IPS-18c (cell line): ENCODE measurements around the gene SNRNP27.
"Not testable (repeated sequence)": the region's sequence is repeated elsewhere in the genome, so short reads cannot be mapped to it uniquely, and the experiment has no call there.

Experiments used
- H3K4me3 ChIP-seq: 2 replicates; pipeline ENCODE4 v1.7.0; 2013; ENCODE audit warnings: low read depth, mild to moderate bottlenecking, low read length, moderate library complexity; ENCODE audit not compliant: insufficient read depth
- H3K9me3 ChIP-seq: one replicate; pipeline ENCODE4 v1.6.1; 2013; ENCODE audit warnings: mild to moderate bottlenecking, low read length, moderate library complexity; ENCODE audit not compliant: control insufficient read depth, insufficient read depth

The SNRNP27 gene, protein sequence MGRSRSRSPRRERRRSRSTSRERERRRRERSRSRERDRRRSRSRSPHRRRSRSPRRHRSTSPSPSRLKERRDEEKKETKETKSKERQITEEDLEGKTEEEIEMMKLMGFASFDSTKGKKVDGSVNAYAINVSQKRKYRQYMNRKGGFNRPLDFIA

DNA sequence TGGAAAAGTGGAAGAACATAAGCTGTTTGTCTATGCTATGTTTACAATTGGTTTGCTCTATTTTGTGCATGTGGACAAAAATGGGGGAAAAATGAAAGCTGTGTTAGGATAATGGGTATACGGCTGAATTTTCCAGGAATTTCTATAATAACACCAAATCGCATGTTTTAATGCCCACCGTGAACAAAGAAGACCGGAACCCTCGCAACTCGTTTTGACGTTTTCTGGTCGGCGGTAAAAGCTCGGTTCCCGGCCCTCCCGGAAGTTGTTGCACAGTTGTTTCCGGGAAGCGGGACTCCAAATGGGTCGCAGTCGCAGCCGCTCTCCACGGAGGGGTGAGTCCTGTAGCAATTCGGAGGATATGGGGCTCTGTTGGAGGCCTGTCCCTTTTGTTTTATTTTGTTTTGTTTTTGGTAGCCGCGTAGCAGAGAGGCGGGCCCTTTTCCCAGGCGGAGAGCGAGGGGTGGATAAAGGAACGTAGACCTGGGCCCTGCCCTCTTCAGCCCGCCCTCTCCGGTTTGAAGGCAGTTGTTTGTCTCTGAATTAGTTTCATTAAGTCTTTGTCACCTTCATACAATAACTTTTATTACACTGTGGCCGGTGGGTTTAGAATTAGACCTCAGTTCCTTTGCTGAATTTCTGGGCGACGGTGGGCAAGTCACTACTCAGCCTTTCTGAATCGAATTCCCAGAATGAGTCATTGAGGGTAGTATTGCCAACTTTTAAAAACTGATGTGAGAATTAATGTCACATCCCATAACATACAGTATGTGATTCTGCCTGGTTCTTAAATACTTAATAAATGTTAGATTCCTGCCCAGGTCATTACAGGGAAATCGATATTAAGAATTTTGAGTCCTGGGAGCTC, at the start of gene SNRNP27:
Gene SNRNP27, plus strand, starts transcription at position 273 of the 868 bp plus-strand sequence. Its CDS starts 29 bp downstream, at position 302.
- Histone ChIP-seq H3K9me3 (no peaks in the 10 kb centered on the region), H3K4me3 (peak within 1 kb of the TSS; percentile 82)

DNA sequence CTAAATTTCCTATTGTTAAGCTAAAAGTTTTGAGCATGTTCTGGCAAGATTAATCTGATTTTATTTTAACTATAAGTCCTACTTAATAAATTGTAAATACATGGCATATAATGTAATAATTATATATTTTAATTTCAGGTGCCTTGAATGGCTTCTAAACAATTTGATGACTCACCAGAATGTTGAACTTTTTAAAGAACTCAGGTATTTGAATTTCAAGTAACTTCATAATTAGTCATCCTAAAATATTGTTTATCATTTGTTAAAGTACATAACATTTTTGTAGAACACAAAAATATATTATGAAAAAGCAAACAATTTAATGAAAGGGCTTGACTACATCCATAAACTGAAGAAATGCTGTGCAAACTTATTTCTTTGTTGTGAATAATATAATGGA, 49.8 kb upstream of the SNRNP27 start:
- Histone ChIP-seq H3K4me3 (no peak overlapping the region), H3K9me3 (no peaks in the 10 kb centered on the region)

DNA sequence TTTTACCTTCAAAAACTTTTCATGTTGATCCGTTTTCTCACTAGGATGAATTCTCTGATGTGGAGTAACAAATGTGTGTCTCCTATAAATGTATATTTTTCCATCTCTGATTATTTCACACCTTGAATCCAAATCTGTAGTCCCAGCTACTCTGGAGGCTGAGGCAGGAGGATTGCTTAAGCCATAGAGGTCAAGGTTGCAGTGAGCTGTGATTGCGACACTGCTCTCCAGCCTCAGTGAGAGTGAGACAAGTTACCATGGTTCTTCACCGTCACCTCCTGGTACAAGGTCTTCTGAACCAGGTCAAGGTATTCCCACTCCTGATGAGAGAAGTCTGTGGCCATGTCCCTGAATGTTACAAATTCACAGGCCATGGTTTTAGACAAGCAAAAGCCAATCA, 49.2 kb upstream of the SNRNP27 start:
- H3K9me3 ChIP-seq: no peaks in the 10 kb centered on the region
- H3K4me3 ChIP-seq: no peak overlapping the region

DNA sequence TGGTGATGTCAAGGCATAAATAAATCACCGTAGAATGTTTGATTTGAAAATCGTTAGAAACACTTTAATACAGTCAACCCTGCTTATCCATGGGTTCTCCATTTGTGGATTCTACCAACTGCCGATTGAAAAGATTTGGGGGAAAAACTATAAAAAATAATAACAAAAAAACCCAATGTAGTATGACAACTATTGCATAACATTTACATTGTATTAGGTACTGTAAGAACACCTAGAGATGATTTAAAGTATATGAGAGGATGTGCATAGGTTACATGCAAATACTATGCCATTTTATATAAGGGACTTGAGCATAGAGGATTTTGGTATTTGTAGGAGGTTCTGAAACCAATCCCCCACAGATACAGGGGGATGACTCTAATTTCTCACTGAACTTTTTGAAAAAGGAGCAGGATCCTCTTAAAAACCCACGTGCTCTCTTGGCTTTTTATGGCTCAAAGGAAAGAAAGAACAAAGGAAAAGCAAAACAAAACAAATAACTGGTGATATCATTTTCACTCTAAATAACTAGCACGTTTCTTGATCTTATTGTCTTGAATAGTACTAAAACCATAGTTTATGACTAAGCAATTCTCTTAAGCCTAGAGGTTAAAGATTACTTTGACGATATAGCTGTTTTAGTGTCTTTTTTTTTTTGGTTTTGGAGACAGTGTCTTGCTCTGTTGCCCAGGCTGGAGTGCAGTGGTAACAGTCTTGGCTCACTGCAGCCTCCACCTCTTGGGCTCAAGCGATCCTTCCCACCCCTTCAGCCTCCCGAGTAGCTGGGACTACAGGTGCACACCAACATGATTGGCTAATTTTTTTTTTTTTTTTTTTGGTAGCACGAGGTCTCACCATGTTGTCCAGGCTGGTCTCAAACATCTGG, 47.3 kb upstream of the SNRNP27 start:
- Histone ChIP-seq H3K4me3 (no peak overlapping the region), H3K9me3 (no peaks in the 10 kb centered on the region)

DNA sequence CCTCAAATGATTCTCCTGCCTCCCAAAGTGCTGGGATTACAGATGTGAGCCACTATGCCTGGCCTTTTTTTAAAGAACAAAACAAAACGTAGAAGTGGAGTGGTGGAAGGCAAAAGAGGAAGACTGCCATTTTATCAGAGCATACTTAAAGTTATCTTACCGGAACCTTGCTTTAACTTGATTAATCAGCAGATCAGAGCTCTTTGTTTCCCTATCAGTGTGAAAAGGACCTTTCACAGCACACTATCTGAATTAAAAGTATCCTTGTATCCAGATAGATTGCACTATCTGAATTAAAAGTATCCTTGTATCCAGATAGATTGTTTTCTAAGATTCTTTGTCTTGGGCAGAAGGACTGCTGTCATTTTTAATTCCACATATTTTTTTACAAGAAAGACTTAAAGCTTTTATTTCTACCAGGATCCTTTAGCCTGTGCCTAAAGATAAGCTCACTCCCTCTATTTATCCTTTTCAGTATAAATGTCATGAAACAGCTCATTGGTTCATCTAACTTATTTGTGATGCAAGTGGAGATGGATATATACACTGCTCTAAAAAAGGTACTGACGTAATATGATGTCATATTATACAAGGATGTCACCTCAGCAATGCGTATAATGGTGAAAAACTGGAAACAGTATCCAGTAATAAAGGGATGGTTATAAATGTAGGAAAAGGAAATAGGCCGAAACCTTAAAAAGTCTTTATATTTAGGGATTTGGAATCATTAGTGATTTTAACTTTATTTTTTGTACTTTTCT, 46.5 kb upstream of the SNRNP27 start:
- Histone ChIP-seq H3K4me3 (no peak overlapping the region), H3K9me3 (no peaks in the 10 kb centered on the region)

DNA sequence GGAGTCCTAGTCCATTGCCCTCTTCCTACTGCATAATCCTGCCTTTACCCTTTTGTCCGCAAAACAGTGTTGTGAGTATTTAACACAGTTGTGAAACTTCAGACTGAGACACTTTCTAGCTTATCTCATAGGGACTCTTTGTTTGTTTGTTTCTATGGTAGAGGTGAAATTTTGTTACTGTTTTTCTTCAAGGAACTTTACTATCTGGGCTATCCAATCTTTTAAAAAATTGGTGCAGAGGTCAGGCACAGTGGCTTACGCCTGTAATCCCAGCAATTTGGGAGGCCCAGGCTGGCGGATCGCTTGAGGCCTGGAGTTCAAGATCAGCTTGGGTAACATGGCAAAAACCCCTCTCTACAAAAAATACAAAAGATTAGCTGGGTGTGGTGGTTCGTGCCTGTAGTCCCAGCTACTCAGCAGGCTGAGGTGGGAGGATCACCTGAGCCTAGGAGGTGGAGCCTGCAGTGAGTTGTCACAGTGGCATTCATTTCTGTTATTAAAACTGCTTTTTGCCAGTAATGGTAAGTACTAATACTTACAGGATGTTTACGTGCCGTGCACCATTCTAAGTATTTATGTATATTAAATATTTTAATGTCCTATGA, 45.5 kb upstream of the SNRNP27 start:
- Histone ChIP-seq H3K9me3 (no peaks in the 10 kb centered on the region), H3K4me3 (no peak overlapping the region)

DNA sequence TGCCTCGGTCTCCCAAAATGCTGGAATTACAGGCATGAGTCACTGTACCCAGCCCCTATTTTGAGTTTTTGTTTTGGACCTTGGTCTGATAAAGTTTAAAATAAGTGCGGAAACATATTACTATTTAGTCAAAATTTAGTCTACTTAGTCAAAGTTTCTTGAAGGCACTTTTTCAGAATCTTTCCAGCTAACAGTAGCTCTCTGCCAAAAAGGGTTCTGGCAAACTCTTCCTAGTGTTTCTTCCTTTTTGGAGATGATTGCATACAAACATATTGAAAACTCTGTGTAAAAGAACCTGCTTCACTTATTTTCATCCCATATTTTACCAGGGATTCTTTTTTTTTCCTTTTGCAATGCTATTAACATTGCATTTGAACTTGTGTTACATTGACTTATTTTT, 35.5 kb upstream of the SNRNP27 start:
- Histone ChIP-seq H3K9me3 (no peaks in the 10 kb centered on the region), H3K4me3 (no peak overlapping the region)

DNA sequence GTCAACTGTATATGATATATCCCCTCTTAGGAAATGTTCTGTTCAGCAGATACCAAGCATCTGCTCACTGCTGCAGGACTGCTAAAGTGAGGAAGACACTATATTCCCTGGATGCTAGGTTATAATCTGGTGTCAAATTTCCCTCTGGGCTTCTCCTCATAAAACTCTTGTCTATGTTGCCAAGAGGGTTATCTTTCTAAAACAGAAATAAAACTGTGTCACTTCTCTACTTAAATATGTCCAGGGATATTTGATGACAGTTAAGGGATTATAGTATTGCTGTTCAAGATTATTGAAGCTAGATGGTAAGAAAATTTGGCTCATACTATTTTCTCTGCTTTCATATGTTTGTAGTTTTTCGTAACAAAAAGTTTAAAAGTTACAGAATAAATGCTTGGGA, 30.5 kb upstream of the SNRNP27 start:
- Histone ChIP-seq H3K9me3 (no peaks in the 10 kb centered on the region), H3K4me3 (no peak overlapping the region)

DNA sequence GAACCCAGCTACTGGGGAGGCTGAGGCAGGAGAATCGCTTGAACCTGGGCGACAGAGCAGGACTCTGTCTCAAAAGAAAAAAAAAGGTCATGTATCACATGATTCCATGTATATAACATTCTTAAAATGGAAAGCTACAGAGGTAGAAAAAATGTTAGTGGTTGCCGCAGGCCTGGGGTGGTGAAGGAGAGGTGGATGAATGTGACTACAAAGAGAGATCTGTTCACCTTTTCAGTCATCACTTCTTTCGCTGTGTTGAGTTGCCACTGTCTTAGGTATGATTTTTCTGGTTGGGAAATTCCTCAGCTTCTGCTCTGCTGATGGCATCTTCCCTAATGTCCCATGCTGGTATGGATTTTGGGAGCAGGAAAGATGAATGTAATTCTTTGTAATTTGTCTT, 5.3 kb upstream of the SNRNP27 start:
- no peak overlapping the region for H3K4me3 ChIP-seq
- no peaks in the 10 kb centered on the region for H3K9me3 ChIP-seq

DNA sequence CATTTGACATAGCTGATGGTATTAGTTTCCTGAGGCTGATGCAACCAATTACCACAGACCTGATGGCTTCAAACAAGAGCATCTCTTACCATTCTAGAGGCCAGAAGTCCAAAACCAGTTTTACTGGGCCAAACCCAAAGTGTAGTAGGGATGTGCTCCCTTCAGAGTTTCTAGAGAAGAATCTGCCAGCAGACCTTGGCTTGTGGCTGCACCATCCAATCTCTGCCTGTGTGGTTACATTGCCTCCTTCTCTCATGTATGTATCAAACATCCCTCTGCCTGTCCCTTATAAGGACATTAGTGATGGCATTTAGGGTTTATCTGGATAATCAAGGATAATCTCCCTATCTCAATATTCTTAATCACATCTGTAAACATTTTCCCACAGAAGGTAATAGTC, 4.5 kb upstream of the SNRNP27 start:
- no peaks in the 10 kb centered on the region for H3K9me3 ChIP-seq
- no peak overlapping the region for H3K4me3 ChIP-seq

DNA sequence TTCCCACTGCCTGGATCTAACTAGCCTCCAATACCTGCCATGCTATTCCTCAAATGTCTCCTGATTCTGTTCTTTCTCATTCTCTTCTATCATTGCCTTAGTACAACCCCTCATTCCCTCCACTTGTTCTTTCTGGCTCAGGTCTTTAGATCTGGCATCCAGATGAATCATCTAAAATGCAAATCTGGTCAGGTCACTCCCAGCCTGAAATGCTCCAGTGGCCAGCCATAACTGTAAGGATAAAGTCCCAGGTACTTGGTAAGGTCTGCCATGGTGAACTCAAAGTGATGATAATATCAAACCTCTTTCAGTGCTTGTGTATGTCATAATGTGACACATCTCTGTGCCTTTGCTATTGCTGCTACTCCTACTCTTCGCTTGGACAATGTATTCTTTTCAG, 2.9 kb upstream of the SNRNP27 start:
- H3K9me3 ChIP-seq: no peaks in the 10 kb centered on the region
- H3K4me3 ChIP-seq: no peak overlapping the region

DNA sequence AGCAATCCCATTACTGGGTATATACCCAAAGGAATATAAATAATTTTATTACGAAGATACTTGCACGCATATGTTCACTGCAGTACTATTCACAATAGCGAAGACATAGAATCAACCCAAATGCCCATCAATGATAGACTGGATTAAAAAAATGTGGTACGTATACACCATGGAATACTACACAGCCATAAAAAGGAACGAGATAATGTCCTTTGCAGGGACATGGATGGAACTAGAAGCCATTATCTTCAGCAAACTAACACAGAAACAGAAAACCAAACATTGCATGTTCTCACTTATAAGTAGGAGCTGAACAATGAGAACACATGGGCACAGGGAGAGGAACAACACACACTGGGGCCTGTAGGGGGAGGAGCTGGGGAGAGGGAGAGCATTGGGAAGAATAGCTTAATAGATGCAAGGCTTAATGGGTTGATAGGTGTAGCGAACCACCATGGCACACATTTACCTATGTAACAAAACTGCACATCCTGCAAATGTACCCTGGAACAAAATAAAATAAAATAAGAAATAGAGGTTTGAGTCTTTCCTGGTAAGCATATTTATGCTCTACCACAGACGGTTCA, 825 bp upstream of the SNRNP27 start:
- H3K4me3 ChIP-seq, H3K9me3 ChIP-seq: not testable (repeated sequence)

DNA sequence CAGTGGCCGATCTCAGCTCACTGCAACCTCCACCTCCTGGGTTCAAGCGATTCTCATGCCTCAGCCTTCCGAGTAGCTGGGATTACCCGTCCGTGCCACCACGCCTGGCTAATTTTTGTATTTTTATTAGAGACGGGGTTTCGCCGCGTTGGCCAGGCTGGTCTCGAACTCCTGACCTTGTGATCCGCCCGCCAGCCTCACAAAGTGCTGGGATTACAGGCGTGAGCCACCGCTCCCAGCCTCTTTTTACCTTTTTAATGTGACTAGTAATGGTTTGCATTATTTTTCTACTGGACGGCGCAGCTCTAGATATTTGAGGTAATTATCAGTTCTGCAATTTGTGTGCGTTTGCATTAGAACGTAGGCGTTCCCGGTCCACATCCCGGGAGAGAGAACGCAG, 981 bp downstream of the SNRNP27 start:
- peak overlapping the region; percentile 82; the same call in 1 of the 2 replicates for H3K4me3 ChIP-seq
- H3K9me3 ChIP-seq: not testable (repeated sequence)

DNA sequence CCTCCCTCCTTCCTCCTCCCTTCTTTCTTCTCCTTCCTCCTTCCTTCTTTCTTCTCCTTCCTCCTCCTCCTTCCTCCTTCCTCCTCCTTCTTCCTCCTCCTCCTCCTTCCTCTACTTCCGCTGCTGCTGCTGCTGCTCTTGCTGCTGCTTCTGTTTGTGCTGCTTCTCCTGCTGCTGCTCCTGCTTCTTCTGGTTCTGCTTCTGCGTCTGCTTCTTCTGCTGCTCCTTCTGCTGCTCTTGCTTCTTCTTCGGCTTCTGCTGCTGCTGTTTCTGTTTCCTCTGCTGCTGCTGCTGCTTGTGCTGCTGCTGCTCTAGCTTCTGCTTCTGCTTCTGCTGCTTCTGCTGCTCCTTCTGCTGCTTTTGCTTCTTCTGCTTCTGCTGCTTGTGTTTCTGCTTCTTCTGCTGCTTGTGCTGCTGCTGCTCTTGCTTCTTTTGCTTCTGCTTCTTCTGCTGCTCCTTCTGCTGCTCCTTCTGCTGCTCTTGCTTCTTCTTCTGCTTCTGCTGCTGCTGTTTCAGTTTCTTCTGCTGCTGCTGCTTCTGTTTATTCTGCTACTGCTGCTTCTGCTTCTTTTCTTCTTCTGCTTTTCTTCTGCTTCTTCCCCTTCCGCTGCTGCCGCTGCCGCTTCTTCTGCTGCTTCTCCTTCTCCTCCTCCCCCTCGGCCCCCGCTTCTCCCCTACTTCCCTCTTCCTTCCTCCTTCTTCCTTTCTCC, 8.6 kb downstream of the SNRNP27 start:
- H3K4me3 ChIP-seq: no peak overlapping the region
- no peaks in the 10 kb centered on the region for H3K9me3 ChIP-seq

DNA sequence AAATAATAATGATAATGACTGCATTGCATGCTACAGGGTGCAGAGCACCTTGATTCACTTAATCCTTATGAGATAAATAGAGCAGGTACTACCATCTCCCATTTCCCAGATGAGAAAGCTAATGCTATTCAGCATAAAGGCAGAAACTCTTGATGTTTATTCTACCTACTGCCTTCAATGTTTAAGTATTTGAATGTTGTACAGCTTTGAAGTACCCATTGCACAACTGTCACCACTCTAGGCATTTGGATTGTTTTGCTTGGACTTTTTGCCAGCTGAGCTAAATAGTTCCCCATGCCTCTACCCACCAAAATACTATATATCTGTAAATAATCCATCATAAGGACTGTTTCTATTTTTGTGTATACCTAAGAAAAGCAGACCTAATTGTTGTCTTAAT, 13.5 kb downstream of the SNRNP27 start:
- Histone ChIP-seq H3K4me3 (no peak overlapping the region), H3K9me3 (no peaks in the 10 kb centered on the region)

DNA sequence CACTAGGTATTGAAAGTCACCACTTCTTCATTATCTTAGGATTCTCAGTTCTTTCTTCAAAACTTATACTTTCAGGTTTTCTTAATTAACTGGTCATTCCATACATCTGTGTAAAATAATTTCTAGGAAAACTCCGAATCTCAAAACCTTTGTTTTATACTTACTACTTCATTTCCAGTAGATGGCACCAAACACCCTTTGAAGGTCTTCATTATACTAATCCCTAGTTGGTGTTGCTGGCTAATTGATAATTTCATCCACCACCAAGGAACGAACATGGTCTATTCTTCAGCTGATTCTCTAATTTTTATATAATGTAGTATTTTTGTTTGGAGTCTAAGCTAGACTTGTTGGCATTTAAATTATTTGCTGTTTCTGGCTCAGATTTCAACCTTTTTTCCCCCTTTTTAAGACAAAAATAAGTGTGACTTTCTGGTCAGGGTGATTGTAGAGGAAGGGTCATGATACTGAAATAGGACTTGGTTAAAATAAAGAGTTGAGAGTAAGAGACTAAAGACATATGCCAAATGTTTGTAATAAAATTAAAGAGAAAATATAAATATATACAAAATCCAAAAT, 18.3 kb downstream of the SNRNP27 start:
- Histone ChIP-seq H3K4me3 (no peak overlapping the region), H3K9me3 (no peaks in the 10 kb centered on the region)
